Measurements from ENCODE around the gene PLCB2. TPM values are rescaled to one million over a fixed set of nuclear protein-coding genes. Genes with fewer than 3 reads are reported as not detected.

PLCB2 gene
- polyA plus RNA-seq, 1 of the 3 experiments (the other 2 are of a cell fraction) = 0.15 TPM

GRCh38 chr15:40313531-40314398 lies 6.0 kb upstream of the PLCB2 start:
- peaks cover 6 to 17% of the 10 kb centered on the region in 2 experiments; a peak in 3 of 4 replicates for H3K4me1 ChIP-seq (ENCODE audit: control insufficient read depth in 1 of 2, insufficient read depth in 2 of 2, low read depth in 1 of 2, low read length in 1 of 2)
- H3K79me2 ChIP-seq (ENCODE audit: insufficient read depth) = no peaks in the 10 kb centered on the region
- CTCF ChIA-PET = interaction anchor here (1.1 to 70.6 kb wide), 7 partner anchors 1 to 108 kb away, joined by 3 to 2194 read pairs (median 5); partner anchors contain the start of genes ANKRD63, CCDC9B, DISP2 and INAFM2
- H3K9me2 ChIP-seq = no peaks in the 10 kb centered on the region
- H3K27ac ChIP-seq (ENCODE audit: low read depth in 2 of 2, low read length in 1 of 2) = no peak overlapping the region
- H3K4me2 ChIP-seq = peak overlapping the region; percentile 50; the same call in 1 of the 2 replicates
- whole genome bisulfite sequencing (ENCODE audit: low lambda C conversion rate) = 51% methylated on average over 10 of the region's 10 CpGs
- DNase-seq = no peak
- peaks cover 7% of the 10 kb centered on the region for H3F3A ChIP-seq (replicated peaks; ENCODE audit: insufficient read depth)
- H4K20me1 ChIP-seq (ENCODE audit: insufficient read depth) = no peaks in the 10 kb centered on the region
- no peaks in the 10 kb centered on the region for H3K9me3 ChIP-seq
- no peak overlapping the region for H3K4me3 ChIP-seq (ENCODE audit: low read depth in 2 of 2, low read length in 1 of 2)
- no peaks in the 10 kb centered on the region for H3K27me3 ChIP-seq (ENCODE audit: insufficient read depth)
- TF ChIP-seq MXI1 (IDR thresholded peaks at IDR 0.05; ENCODE audit: low read depth, low read length) (peak; percentile 77; the same call in 1 of the 2 replicates), GABPA (IDR thresholded peaks at IDR 0.05; ENCODE audit: low read depth) (no peak), NFIC (IDR thresholded peaks at IDR 0.05; ENCODE audit: borderline replicate concordance) (peak; percentile 46; the same call in 1 of the 2 replicates)
- no peak overlapping the region for H2AFZ ChIP-seq (ENCODE audit: low read depth)
- H3K36me3 ChIP-seq (replicated peaks in 1 of 2; ENCODE audit: control insufficient read depth in 1 of 2, insufficient read depth in 2 of 2, low read length in 1 of 2) = no peaks in the 10 kb centered on the region
- POLR2A ChIA-PET = no interaction called here
- no peak overlapping the region for H3K9ac ChIP-seq

GRCh38 chr15:40312370-40313158 lies 4.8 kb upstream of the PLCB2 start:
- Histone ChIP-seq H2AFZ (ENCODE audit: low read depth) (no peak overlapping the region), H3K9me2 (no peaks in the 10 kb centered on the region), H3F3A (replicated peaks; ENCODE audit: insufficient read depth) (peaks cover 7% of the 10 kb centered on the region), H3K9me3 (no peaks in the 10 kb centered on the region), H3K4me3 (ENCODE audit: low read depth in 2 of 2, low read length in 1 of 2) (no peak overlapping the region), H3K4me2 (no peak overlapping the region), H3K4me1 (ENCODE audit: control insufficient read depth in 1 of 2, insufficient read depth in 2 of 2, low read depth in 1 of 2, low read length in 1 of 2) (peaks cover 7 to 17% of the 10 kb centered on the region in 2 experiments; a peak in 3 of 4 replicates), H3K9ac (no peak overlapping the region), H3K79me2 (ENCODE audit: insufficient read depth) (no peaks in the 10 kb centered on the region), H3K36me3 (replicated peaks in 1 of 2; ENCODE audit: control insufficient read depth in 1 of 2, insufficient read depth in 2 of 2, low read length in 1 of 2) (no peaks in the 10 kb centered on the region), H3K27me3 (ENCODE audit: insufficient read depth) (no peaks in the 10 kb centered on the region), H4K20me1 (ENCODE audit: insufficient read depth) (no peaks in the 10 kb centered on the region), H3K27ac (ENCODE audit: low read depth in 2 of 2, low read length in 1 of 2) (no peak overlapping the region)
- 85% methylated on average over 8 of the region's 10 CpGs for WGBS (ENCODE audit: low lambda C conversion rate)
- POLR2A ChIA-PET = interaction anchor here (0.6 kb wide), 1 partner anchor 84 kb away, joined by 5 read pairs; no protein-coding TSS in a partner anchor
- CTCF ChIA-PET = interaction anchor here (0.6 to 70.6 kb wide), 7 partner anchors 2 to 110 kb away, joined by 3 to 2194 read pairs (median 65); partner anchors contain the start of genes ANKRD63, CCDC9B, DISP2 and INAFM2
- DNase-seq = no peak
- TF ChIP-seq MXI1 (IDR thresholded peaks at IDR 0.05; ENCODE audit: low read depth, low read length) = no peak
- TF ChIP-seq EP300 (IDR thresholded peaks at IDR 0.05; ENCODE audit: borderline replicate concordance in 1 of 2, low read depth in 1 of 2, low read length in 1 of 2) = no peak
- TF ChIP-seq MAX (IDR thresholded peaks at IDR 0.05; ENCODE audit: low read depth) = no peak
- no peak for TF ChIP-seq GABPA (IDR thresholded peaks at IDR 0.05; ENCODE audit: low read depth)
- TF ChIP-seq RCOR1 (IDR thresholded peaks at IDR 0.05; ENCODE audit: low read length) = no peak
- TF ChIP-seq RFX5 (IDR thresholded peaks at IDR 0.05; ENCODE audit: low read length) = no peak
- no peak for TF ChIP-seq REST (IDR thresholded peaks at IDR 0.05; ENCODE audit: low read depth, low read length)
- TF ChIP-seq TCF12 (IDR thresholded peaks at IDR 0.05) = no peak
- TF ChIP-seq YY1 (IDR thresholded peaks at IDR 0.05; ENCODE audit: low read depth) = no peak
- TF ChIP-seq NRF1 (IDR thresholded peaks at IDR 0.05; ENCODE audit: low read depth, low read length) = no peak
- TF ChIP-seq ZBTB33 (IDR thresholded peaks at IDR 0.05; ENCODE audit: borderline replicate concordance, low read depth) = no peak
- no peak for TF ChIP-seq RXRA (IDR thresholded peaks at IDR 0.05; ENCODE audit: borderline replicate concordance, low read depth)
- TF ChIP-seq ELF1 (IDR thresholded peaks at IDR 0.05) = no peak
- TF ChIP-seq PBX3 (IDR thresholded peaks at IDR 0.05) = no peak
- TF ChIP-seq FOSL2 (IDR thresholded peaks at IDR 0.05; ENCODE audit: borderline replicate concordance, low read depth) = no peak
- no peak for TF ChIP-seq GATA2 (CRISPR knock-in tag; IDR thresholded peaks at IDR 0.05)

Data from SK-N-SH (cell line).